ENCODE measurements around the gene RASGRP1. TPM values are rescaled to one million over a fixed set of nuclear protein-coding genes. Genes with fewer than 3 reads are reported as not detected.

RASGRP1 gene
- total RNA-seq, 4 donors from 2014 or later: 0.29 to 0.99 (median 0.66) TPM

GRCh38 chr15:38518084-38518483 is 46.5 kb downstream of the RASGRP1 start:
- 93% methylated on average over 4 of the region's 4 CpGs for WGBS
- TF ChIP-seq CTCF (IDR thresholded peaks at IDR 0.05): no peak
- TF ChIP-seq EP300 (IDR thresholded peaks at IDR 0.05): no peak
- TF ChIP-seq POLR2A (IDR thresholded peaks at IDR 0.05; ENCODE audit: low read depth): no peak
- no peak for TF ChIP-seq POLR2AphosphoS5 (IDR thresholded peaks at IDR 0.05)
- intact Hi-C loops (cut with DNase I): no loop called here

GRCh38 chr15:38517312-38517975 is 47.2 kb downstream of the RASGRP1 start:
- DNase-seq (ENCODE audit: extremely low spot score): no peak
- Histone ChIP-seq H3K4me3 (no peak overlapping the region), H3K27me3 (peaks cover 0 to 31% (median 0%) of the 10 kb centered on the region in 4 donors), H3K4me1 (no peaks in the 10 kb centered on the region), H3K9me3 (no peaks in the 10 kb centered on the region), H3K36me3 (no peaks in the 10 kb centered on the region), H3K27ac (replicated peaks in 1 of 4) (no peak overlapping the region)
- TF ChIP-seq EP300 (IDR thresholded peaks at IDR 0.05) (no peak), POLR2A (IDR thresholded peaks at IDR 0.05; ENCODE audit: low read depth) (no peak), CTCF (IDR thresholded peaks at IDR 0.05) (no peak)
- 69% methylated on average over 2 of the region's 2 CpGs for WGBS
- intact Hi-C loops (cut with DNase I): no loop called here

More at GRCh38 chr15:38518084-38518483, 46.5 kb downstream of the RASGRP1 start:
- H3K27me3 ChIP-seq: peaks cover 0 to 25% (median 0%) of the 10 kb centered on the region in 4 donors
- no peaks in the 10 kb centered on the region for H3K9me3 ChIP-seq
- peak; percentile 2 for DNase-seq (ENCODE audit: extremely low spot score)
- H3K36me3 ChIP-seq: no peaks in the 10 kb centered on the region
- no peak overlapping the region for H3K4me3 ChIP-seq
- H3K27ac ChIP-seq (replicated peaks in 1 of 4): no peak overlapping the region
- H3K4me1 ChIP-seq: no peaks in the 10 kb centered on the region

- Histone ChIP-seq H3K4me1 (no peaks in the 10 kb centered on the region), H3K9me3 (no peaks in the 10 kb centered on the region), H3K4me3 (no peak overlapping the region), H3K27ac (replicated peaks in 1 of 4) (no peak overlapping the region), H3K27me3 (peaks cover 0 to 35% (median 0%) of the 10 kb centered on the region in 4 donors), H3K36me3 (no peaks in the 10 kb centered on the region)
- DNase-seq (ENCODE audit: extremely low spot score): no peak
- 86% methylated on average over 5 of the region's 5 CpGs for WGBS
- TF ChIP-seq POLR2AphosphoS5 (IDR thresholded peaks at IDR 0.05): no peak
- TF ChIP-seq EP300 (IDR thresholded peaks at IDR 0.05): no peak
- TF ChIP-seq POLR2A (IDR thresholded peaks at IDR 0.05; ENCODE audit: low read depth): no peak
- TF ChIP-seq CTCF (IDR thresholded peaks at IDR 0.05): no peak
- intact Hi-C loops (cut with DNase I): no loop called here
Observed at GRCh38 chr15:38516626-38517025, 48.0 kb downstream of the RASGRP1 start.

GRCh38 chr15:38514601-38515000 is 50.0 kb downstream of the RASGRP1 start:
- H3K36me3 ChIP-seq: no peaks in the 10 kb centered on the region
- H3K27me3 ChIP-seq: peaks cover 0 to 35% (median 0%) of the 10 kb centered on the region in 4 donors
- no peak overlapping the region for H3K27ac ChIP-seq (replicated peaks in 1 of 4)
- intact Hi-C loops (cut with DNase I): no loop called here
- H3K4me3 ChIP-seq: no peak overlapping the region
- WGBS: 60% methylated on average over 2 of the region's 2 CpGs
- DNase-seq (ENCODE audit: extremely low spot score): peak; percentile 47
- TF ChIP-seq EP300 (IDR thresholded peaks at IDR 0.05): no peak
- TF ChIP-seq POLR2A (IDR thresholded peaks at IDR 0.05; ENCODE audit: low read depth): no peak
- TF ChIP-seq POLR2AphosphoS5 (IDR thresholded peaks at IDR 0.05): no peak
- no peak for TF ChIP-seq CTCF (IDR thresholded peaks at IDR 0.05)
- no peaks in the 10 kb centered on the region for H3K9me3 ChIP-seq
- no peaks in the 10 kb centered on the region for H3K4me1 ChIP-seq

- 86% methylated on average over 1 of the region's 1 CpG for WGBS
- H3K9me3 ChIP-seq: no peaks in the 10 kb centered on the region
- H3K4me1 ChIP-seq: no peaks in the 10 kb centered on the region
- H3K27me3 ChIP-seq: peaks cover 0 to 35% (median 0%) of the 10 kb centered on the region in 4 donors
- DNase-seq (ENCODE audit: extremely low spot score): no peak
- H3K27ac ChIP-seq (replicated peaks in 1 of 4): no peak overlapping the region
- no peak overlapping the region for H3K4me3 ChIP-seq
- no peak for TF ChIP-seq EP300 (IDR thresholded peaks at IDR 0.05)
- H3K36me3 ChIP-seq: no peaks in the 10 kb centered on the region
- intact Hi-C loops (cut with DNase I): no loop called here
Observed at GRCh38 chr15:38512901-38513300, 51.7 kb downstream of the RASGRP1 start.
